H1 (cell line): ENCODE data around the gene ARHGAP6. TPM values are rescaled to one million over a fixed set of nuclear protein-coding genes. Genes with fewer than 3 reads are reported as not detected.

ENCODE experiments used
- CBX8 ChIP-seq: fragments of 300-800, 300-1000 bp; sonication (generic); IDR thresholded peaks from 2 replicates; pipeline ENCODE4 v1.7.1; 2016; ENCODE audit warnings: low read depth, low read length, borderline replicate concordance
- CHD2 ChIP-seq: IDR thresholded peaks from 2 replicates; pipeline ENCODE4 v1.6.1; 2012; ENCODE audit warnings: low read length, improper control_type of control experiment
- CREB1 ChIP-seq: IDR thresholded peaks from 2 replicates; pipeline ENCODE4 v1.6.1; 2012; ENCODE audit warnings: inconsistent platforms
- EZH2 ChIP-seq: fragments of 200-600 bp; sonication (generic); IDR thresholded peaks from 2 replicates; pipeline ENCODE4 v1.7.1; 2012; ENCODE audit warnings: low read depth, mild to moderate bottlenecking, moderate library complexity, low read length, inconsistent platforms; ENCODE audit not compliant: severe bottlenecking
- JUND ChIP-seq: IDR thresholded peaks from 2 replicates; pipeline ENCODE4 v1.6.1; 2011; ENCODE audit warnings: mild to moderate bottlenecking, improper control_type of control experiment, low read length
- RBBP5 ChIP-seq: IDR thresholded peaks from 2 replicates; pipeline ENCODE4 v1.7.1; 2012; ENCODE audit warnings: low read depth, mild to moderate bottlenecking, inconsistent platforms, low read length, moderate library complexity, borderline replicate concordance
- RNF2 ChIP-seq: fragments of 200-900, 300-1000 bp; sonication (generic); IDR thresholded peaks from 2 replicates; pipeline ENCODE4 v1.7.1; 2016; ENCODE audit warnings: borderline replicate concordance, low read depth, mild to moderate bottlenecking, antibody characterized with exemption, low read length; ENCODE audit not compliant: poor library complexity, severe bottlenecking; ENCODE audit errors: missing control alignments
- SUZ12 ChIP-seq: fragments of 200-600 bp; sonication (generic); IDR thresholded peaks from 2 replicates; pipeline ENCODE4 v1.6.1; 2012; ENCODE audit warnings: mild to moderate bottlenecking, inconsistent platforms, low read length, moderate library complexity, mixed read lengths
- polyA plus RNA-seq, 7 experiments: library from polyadenylated mRNA; depleted of rRNA in 3 of 7; stranded (reverse) in 5 of 7; unstranded in 2 of 7; fragments of >200 nt in 5 of 7; fragments of 200-250 nt in 2 of 7; gene quantifications; 1 replicate in 5 of 7; 2 replicates in 1 of 7; 4 replicates in 1 of 7; pipeline versions ENCODE4 v1.2.1 to v1.2.3, GENCODE V29; 2011 to 2013; ENCODE audit warnings: missing spikeins in 2 of 7, mixed read lengths in 2 of 7
- total RNA-seq: library from RNA; stranded (reverse); fragmentation: NEBNext Ultra II Directional; extraction: Animal tissue kit (Norgen Biotek cat#: 25700); gene quantifications from 2 replicates; pipeline ENCODE4 v1.2.1, GENCODE V29; 2021
- TF ChIP-seq, protein P1 (sequence below): fragments of 300-600 bp; sonication (generic); IDR thresholded peaks from 2 replicates; pipeline ENCODE4 v1.7.1; 2012; ENCODE audit warnings: low read length, moderate library complexity, mild to moderate bottlenecking, inconsistent platforms; ENCODE audit not compliant: insufficient replicate concordance
- TF ChIP-seq, protein P2 (sequence below): IDR thresholded peaks from 2 replicates; pipeline ENCODE4 v1.6.1; 2012; ENCODE audit warnings: inconsistent platforms

The ARHGAP6 gene
- total and polyA plus RNA-seq, 2 of the 8 experiments (the other 6 are each of a cell fraction or from before 2014, with no cell fraction given), result 0.35 to 0.82 TPM

DNA sequence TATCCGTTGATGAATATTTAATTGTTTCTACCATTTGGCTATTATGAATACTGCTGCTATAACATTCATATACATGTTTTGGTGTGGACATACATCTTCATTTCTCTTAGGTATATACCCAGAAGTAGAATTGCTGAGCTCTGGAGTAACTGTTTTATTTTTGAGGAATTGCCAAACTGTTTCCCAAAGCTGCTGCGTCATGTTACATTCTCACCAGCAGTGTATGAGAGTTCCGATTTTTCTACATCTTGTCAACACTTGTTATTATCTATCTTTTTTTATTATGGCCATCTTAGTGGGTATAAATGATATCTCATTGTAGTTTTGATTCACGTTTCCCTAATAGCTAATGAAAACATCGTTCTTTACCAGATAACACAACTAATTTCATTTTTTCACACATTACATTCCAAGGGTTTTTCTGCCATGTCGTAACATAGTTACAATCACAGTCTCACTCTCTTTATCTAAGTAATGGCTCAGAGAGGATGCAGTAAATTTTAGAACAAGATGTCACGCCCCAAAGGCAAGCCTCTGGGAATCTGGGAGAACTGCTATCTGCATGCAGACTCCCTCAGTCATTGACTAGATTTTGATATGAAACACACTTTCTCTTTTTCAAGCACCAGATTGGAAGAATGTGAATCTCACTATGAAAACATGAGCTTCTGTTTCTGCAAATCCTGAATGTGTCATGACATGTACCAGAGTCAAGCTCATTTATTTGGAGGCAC is 10.3 kb downstream of the ARHGAP6 start (continued):
- TF ChIP-seq, protein P1, sequence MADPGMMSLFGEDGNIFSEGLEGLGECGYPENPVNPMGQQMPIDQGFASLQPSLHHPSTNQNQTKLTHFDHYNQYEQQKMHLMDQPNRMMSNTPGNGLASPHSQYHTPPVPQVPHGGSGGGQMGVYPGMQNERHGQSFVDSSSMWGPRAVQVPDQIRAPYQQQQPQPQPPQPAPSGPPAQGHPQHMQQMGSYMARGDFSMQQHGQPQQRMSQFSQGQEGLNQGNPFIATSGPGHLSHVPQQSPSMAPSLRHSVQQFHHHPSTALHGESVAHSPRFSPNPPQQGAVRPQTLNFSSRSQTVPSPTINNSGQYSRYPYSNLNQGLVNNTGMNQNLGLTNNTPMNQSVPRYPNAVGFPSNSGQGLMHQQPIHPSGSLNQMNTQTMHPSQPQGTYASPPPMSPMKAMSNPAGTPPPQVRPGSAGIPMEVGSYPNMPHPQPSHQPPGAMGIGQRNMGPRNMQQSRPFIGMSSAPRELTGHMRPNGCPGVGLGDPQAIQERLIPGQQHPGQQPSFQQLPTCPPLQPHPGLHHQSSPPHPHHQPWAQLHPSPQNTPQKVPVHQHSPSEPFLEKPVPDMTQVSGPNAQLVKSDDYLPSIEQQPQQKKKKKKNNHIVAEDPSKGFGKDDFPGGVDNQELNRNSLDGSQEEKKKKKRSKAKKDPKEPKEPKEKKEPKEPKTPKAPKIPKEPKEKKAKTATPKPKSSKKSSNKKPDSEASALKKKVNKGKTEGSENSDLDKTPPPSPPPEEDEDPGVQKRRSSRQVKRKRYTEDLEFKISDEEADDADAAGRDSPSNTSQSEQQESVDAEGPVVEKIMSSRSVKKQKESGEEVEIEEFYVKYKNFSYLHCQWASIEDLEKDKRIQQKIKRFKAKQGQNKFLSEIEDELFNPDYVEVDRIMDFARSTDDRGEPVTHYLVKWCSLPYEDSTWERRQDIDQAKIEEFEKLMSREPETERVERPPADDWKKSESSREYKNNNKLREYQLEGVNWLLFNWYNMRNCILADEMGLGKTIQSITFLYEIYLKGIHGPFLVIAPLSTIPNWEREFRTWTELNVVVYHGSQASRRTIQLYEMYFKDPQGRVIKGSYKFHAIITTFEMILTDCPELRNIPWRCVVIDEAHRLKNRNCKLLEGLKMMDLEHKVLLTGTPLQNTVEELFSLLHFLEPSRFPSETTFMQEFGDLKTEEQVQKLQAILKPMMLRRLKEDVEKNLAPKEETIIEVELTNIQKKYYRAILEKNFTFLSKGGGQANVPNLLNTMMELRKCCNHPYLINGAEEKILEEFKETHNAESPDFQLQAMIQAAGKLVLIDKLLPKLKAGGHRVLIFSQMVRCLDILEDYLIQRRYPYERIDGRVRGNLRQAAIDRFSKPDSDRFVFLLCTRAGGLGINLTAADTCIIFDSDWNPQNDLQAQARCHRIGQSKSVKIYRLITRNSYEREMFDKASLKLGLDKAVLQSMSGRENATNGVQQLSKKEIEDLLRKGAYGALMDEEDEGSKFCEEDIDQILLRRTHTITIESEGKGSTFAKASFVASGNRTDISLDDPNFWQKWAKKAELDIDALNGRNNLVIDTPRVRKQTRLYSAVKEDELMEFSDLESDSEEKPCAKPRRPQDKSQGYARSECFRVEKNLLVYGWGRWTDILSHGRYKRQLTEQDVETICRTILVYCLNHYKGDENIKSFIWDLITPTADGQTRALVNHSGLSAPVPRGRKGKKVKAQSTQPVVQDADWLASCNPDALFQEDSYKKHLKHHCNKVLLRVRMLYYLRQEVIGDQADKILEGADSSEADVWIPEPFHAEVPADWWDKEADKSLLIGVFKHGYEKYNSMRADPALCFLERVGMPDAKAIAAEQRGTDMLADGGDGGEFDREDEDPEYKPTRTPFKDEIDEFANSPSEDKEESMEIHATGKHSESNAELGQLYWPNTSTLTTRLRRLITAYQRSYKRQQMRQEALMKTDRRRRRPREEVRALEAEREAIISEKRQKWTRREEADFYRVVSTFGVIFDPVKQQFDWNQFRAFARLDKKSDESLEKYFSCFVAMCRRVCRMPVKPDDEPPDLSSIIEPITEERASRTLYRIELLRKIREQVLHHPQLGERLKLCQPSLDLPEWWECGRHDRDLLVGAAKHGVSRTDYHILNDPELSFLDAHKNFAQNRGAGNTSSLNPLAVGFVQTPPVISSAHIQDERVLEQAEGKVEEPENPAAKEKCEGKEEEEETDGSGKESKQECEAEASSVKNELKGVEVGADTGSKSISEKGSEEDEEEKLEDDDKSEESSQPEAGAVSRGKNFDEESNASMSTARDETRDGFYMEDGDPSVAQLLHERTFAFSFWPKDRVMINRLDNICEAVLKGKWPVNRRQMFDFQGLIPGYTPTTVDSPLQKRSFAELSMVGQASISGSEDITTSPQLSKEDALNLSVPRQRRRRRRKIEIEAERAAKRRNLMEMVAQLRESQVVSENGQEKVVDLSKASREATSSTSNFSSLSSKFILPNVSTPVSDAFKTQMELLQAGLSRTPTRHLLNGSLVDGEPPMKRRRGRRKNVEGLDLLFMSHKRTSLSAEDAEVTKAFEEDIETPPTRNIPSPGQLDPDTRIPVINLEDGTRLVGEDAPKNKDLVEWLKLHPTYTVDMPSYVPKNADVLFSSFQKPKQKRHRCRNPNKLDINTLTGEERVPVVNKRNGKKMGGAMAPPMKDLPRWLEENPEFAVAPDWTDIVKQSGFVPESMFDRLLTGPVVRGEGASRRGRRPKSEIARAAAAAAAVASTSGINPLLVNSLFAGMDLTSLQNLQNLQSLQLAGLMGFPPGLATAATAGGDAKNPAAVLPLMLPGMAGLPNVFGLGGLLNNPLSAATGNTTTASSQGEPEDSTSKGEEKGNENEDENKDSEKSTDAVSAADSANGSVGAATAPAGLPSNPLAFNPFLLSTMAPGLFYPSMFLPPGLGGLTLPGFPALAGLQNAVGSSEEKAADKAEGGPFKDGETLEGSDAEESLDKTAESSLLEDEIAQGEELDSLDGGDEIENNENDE, result no peak
- TF ChIP-seq RBBP5, result no peak
- no peak for TF ChIP-seq RNF2
- TF ChIP-seq SUZ12, result no peak
- no peak for TF ChIP-seq EZH2
- no peak for TF ChIP-seq CREB1
- no peak for TF ChIP-seq CHD2
- TF ChIP-seq, protein P2, sequence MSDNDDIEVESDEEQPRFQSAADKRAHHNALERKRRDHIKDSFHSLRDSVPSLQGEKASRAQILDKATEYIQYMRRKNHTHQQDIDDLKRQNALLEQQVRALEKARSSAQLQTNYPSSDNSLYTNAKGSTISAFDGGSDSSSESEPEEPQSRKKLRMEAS, result no peak
- TF ChIP-seq CBX8, result no peak
- TF ChIP-seq JUND, result no peak
